ENCODE results near the gene POLA1.

DNA sequence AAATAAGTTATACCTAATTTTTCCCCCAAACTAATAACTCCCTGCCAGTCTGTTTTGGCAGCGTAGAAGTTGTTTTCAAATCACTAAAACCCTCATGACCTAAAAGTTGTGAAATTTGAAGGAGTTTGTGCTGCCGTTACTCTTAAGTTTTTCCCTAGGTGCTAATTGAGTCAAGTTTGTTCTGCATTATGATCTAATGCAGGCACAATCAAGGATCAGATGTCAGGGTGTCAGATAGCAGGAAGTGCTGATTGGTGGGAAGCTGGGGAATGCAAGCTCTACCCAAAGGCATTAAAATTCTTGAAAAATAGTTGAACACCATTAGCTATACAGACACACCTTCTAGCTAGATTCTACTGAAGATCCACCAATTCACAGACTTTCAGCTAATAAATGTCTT is 270.1 kb downstream of the POLA1 start:
- TF ChIP-seq, protein P1, sequence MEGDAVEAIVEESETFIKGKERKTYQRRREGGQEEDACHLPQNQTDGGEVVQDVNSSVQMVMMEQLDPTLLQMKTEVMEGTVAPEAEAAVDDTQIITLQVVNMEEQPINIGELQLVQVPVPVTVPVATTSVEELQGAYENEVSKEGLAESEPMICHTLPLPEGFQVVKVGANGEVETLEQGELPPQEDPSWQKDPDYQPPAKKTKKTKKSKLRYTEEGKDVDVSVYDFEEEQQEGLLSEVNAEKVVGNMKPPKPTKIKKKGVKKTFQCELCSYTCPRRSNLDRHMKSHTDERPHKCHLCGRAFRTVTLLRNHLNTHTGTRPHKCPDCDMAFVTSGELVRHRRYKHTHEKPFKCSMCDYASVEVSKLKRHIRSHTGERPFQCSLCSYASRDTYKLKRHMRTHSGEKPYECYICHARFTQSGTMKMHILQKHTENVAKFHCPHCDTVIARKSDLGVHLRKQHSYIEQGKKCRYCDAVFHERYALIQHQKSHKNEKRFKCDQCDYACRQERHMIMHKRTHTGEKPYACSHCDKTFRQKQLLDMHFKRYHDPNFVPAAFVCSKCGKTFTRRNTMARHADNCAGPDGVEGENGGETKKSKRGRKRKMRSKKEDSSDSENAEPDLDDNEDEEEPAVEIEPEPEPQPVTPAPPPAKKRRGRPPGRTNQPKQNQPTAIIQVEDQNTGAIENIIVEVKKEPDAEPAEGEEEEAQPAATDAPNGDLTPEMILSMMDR (conservative IDR thresholded peaks at IDR 0.05; ENCODE audit: low read depth, low read length), result no peak
- no peak for TF ChIP-seq RAD21 (IDR thresholded peaks at IDR 0.05; ENCODE audit: low read length)
- TF ChIP-seq RFX5 (IDR thresholded peaks at IDR 0.05; ENCODE audit: low read depth, low read length), result no peak
- TF ChIP-seq, protein P2, sequence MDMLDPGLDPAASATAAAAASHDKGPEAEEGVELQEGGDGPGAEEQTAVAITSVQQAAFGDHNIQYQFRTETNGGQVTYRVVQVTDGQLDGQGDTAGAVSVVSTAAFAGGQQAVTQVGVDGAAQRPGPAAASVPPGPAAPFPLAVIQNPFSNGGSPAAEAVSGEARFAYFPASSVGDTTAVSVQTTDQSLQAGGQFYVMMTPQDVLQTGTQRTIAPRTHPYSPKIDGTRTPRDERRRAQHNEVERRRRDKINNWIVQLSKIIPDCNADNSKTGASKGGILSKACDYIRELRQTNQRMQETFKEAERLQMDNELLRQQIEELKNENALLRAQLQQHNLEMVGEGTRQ (IDR thresholded peaks at IDR 0.05; ENCODE audit: low read depth, low read length), result no peak
- no peak for TF ChIP-seq SMC3 (IDR thresholded peaks at IDR 0.05; ENCODE audit: low read depth, low read length)
- TF ChIP-seq POLR2A (IDR thresholded peaks at IDR 0.05; ENCODE audit: low read depth, low read length), result no peak
- no peak for TF ChIP-seq FOS (IDR thresholded peaks at IDR 0.05; ENCODE audit: low read depth, low read length)
- no peak for TF ChIP-seq CEBPB (IDR thresholded peaks at IDR 0.05; ENCODE audit: low read depth, low read length)
- TF ChIP-seq, protein P3, sequence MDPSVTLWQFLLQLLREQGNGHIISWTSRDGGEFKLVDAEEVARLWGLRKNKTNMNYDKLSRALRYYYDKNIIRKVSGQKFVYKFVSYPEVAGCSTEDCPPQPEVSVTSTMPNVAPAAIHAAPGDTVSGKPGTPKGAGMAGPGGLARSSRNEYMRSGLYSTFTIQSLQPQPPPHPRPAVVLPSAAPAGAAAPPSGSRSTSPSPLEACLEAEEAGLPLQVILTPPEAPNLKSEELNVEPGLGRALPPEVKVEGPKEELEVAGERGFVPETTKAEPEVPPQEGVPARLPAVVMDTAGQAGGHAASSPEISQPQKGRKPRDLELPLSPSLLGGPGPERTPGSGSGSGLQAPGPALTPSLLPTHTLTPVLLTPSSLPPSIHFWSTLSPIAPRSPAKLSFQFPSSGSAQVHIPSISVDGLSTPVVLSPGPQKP (IDR thresholded peaks at IDR 0.05; ENCODE audit: borderline replicate concordance, low read depth, low read length), result no peak
- no peak for TF ChIP-seq MXI1 (IDR thresholded peaks at IDR 0.05; ENCODE audit: borderline replicate concordance, low read depth, low read length)

Measured in IMR-90 (cell line).